ENCODE data around the gene ACOX1.
A peak's percentile ranks its signal among the peaks of the same experiment; 100 is the strongest.

The ACOX1 gene

GRCh38 chr17:75909051-75909811 is 69.7 kb downstream of the ACOX1 start:
- DNase-seq (ENCODE audit: low read depth in 2 of 2): no peak

- DNase-seq (ENCODE audit: low read depth in 2 of 2): no peak
These were observed 70.8 kb downstream of the ACOX1 start for GRCh38 chr17:75908201-75908600.

GRCh38 chr17:75906143-75906884 is 72.7 kb downstream of the ACOX1 start:
- no peak for DNase-seq (ENCODE audit: low read depth in 2 of 2)

- peak; percentile 89 to 93 for DNase-seq (ENCODE audit: low read depth in 2 of 2)
These were observed 74.0 kb downstream of the ACOX1 start, which contains the start of gene MRPL38 for GRCh38 chr17:75904749-75905521. TSS of gene MRPL38 (minus strand) at chr17:75904884. CDS start at chr17:75904875, 9 bp downstream.

GRCh38 chr17:75902406-75902805 is 76.6 kb downstream of the ACOX1 start:
- no peak for DNase-seq (ENCODE audit: low read depth in 2 of 2)

- no peak for DNase-seq (ENCODE audit: low read depth in 2 of 2)
These were observed 77.2 kb downstream of the ACOX1 start for GRCh38 chr17:75901727-75902126.

- DNase-seq (ENCODE audit: low read depth in 2 of 2): no peak
These were observed 78.1 kb downstream of the ACOX1 start for GRCh38 chr17:75900691-75901533.

- no peak for DNase-seq (ENCODE audit: low read depth in 2 of 2)
These were observed 79.0 kb downstream of the ACOX1 start for GRCh38 chr17:75899767-75900468.

GRCh38 chr17:75899353-75899752 is 79.6 kb downstream of the ACOX1 start:
- no peak for DNase-seq (ENCODE audit: low read depth in 2 of 2)

- DNase-seq (ENCODE audit: low read depth in 2 of 2): no peak
These were observed 80.2 kb downstream of the ACOX1 start for GRCh38 chr17:75898791-75899190.

- no peak for DNase-seq (ENCODE audit: low read depth in 2 of 2)
These were observed 80.9 kb downstream of the ACOX1 start for GRCh38 chr17:75898065-75898464.

GRCh38 chr17:75897160-75898019 is 81.6 kb downstream of the ACOX1 start:
- DNase-seq (ENCODE audit: low read depth in 2 of 2): no peak

GRCh38 chr17:75896415-75897159 is 82.4 kb downstream of the ACOX1 start, which contains the start of gene TRIM65:
TSS of gene TRIM65 (minus strand) at chr17:75896951. CDS start at chr17:75896937, 14 bp downstream.
- peak; percentile 74 to 77 for DNase-seq (ENCODE audit: low read depth in 2 of 2)

- DNase-seq (ENCODE audit: low read depth in 2 of 2): no peak
These were observed 83.4 kb downstream of the ACOX1 start for GRCh38 chr17:75895370-75896155.

- DNase-seq (ENCODE audit: low read depth in 2 of 2): no peak
These were observed 84.8 kb downstream of the ACOX1 start for GRCh38 chr17:75894049-75894733.

GRCh38 chr17:75893305-75894048 is 85.5 kb downstream of the ACOX1 start:
- no peak for DNase-seq (ENCODE audit: low read depth in 2 of 2)

Measured in stimulated activated CD4-positive, alpha-beta T cell treated with anti-CD3 and anti-CD28 coated beads, Interleukin-4, amount 100 ng/mL, for 48 hours (primary cell).